CD4-positive, alpha-beta T cell treated with Interleukin-17A for 1 hour (primary cell): ENCODE results near the gene CYGB.
A peak's percentile ranks its signal among the peaks of the same experiment; 100 is the strongest.

Experiments used
- DNase-seq: peaks from one replicate; pipeline ENCODE4 v3.0.0-alpha.2; 2020

The CYGB gene

DNA sequence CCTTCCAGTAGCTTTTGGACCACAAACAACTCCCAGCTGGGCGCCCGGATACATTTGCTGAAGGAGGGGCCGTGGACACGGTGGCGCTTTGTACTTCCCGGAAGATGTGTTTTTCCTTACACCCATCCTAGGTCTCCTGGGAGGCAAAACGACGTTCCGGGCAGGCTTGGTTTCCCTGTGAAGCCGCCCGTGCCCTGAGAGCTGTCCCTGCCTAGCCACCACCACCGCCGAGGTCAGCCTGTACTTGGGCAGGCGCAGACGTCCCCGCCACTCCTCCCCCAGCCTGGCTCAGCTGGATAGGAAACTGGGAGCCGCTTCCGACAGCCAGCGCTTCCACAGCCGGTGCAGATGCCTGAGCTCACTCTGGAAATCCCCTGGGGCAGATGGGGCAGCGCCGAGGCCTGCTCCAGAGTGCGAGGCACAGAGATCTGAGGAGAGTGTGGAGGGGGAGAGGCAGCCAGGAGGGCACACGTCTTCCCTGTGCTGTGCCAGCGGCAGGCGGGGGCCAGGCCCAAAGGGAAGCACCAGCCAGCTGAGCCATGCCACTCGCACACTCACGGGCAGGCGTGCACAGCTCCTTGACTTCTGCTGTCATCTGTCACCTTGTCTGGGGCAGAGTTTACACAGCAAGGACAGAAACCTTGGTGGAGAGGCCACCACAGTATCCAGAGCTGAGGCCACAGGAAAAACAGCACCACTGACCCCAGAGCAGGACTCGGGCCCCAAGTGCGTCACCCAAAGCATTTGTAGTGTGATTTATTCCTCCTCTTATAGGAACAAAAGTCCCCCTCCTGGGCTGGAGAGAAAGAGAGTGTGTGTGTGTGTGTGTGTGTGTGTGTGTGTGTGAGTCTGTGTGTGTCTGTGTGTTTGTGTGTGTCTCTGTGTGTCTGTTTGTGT lies 39.3 kb downstream of the CYGB start:
- no peak for DNase-seq

DNA sequence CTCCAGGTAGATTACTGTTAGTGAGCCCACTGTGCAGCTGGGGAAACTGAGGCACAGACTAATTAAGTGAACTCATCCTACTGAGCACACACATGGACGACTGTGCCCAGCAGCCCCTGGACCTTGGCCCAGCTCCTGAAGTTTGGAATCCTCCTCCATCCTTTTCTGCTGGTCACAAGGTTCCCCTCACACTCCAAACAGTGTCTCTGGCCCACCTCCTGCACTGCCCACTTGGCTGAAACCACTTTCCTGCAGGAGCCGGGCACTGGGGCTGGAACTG lies 39.9 kb downstream of the CYGB start:
- no peak for DNase-seq

DNA sequence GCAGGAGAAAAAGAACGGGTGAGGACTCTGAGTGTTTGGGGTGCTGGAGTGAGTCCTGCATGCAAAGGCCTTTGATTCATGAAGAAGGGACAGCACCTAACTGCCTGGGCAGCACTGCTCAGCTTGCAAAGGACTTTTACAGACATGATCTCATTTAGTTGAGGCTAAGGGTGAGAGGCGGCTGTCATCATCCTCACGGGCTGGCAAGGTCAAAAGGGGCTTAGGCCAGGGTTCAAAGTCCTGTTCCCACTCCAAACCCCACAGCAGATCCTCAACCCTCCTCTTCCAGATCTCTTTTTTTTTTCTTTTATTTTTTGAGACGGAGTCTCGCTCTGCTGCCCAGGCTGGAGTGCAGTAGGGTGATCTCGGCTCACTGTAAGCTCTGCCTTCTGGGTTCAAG lies 41.0 kb downstream of the CYGB start:
- DNase-seq: no peak

DNA sequence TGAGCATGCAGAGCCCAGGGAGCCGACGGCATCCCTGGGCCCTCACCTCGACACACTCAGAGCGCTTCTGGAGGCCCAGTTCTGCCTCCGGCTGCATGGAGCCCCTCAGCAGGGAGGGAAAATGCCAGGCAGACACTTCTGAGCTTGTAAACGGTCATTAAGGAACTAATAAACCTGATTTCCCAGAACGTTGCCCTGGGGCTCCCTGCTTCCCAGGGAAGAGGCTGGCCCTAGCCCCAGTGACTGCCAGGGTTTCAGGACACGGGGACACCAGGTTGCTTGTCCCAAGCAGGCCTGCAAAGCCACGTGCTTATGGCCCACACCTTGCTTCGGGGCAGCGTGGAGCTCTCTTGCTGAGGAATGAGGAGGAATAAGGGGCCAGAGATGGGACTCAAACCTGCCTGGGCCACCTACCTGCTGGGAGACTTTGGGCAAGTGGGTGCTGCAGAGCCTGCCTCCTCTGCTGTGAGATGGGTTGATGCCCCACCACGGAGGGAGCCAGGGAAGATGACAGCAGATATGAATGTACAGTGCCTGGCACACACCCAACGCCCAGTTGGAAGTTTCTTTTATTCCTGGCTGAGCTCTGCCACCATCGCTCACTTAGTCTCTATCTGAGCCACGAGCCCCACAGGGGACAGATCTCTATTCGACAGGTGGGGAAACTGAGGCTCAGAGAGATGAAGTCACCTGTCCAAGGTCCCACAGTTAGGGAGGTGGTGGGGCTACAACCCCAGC lies 41.7 kb downstream of the CYGB start:
- DNase-seq: no peak

DNA sequence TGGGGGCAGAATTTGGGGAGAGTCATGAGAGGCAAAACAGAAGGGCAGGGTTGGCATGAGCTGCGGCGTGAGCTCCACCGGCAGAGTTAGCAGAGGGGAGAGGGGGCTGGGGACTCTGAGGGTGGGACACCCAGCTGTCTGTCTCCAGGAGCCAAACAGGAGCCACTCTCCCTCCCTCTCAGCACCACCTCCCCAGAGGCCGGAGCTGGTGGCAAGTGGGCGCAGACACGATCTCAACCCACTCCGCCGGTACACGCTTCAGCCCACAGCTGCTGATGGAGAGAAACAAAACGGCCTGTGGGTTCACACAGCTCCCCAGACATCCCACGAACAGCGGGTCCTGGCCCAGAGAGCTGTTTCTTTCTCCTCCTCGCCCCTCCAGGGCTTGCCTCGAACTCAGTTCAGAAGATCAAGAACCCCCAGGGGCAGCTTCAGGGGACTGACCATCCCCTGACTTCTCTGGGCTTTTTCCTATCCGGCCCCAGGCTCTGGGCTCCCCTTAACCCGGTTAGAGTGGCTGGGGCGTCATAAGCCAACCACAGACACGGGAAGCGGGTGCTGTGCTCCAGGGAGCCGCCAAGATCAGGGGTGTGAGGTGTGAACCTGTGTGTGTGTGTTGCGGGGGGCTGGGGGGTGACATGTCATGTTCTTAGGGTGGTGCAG lies 43.9 kb downstream of the CYGB start:
- peak; percentile 57 for DNase-seq

DNA sequence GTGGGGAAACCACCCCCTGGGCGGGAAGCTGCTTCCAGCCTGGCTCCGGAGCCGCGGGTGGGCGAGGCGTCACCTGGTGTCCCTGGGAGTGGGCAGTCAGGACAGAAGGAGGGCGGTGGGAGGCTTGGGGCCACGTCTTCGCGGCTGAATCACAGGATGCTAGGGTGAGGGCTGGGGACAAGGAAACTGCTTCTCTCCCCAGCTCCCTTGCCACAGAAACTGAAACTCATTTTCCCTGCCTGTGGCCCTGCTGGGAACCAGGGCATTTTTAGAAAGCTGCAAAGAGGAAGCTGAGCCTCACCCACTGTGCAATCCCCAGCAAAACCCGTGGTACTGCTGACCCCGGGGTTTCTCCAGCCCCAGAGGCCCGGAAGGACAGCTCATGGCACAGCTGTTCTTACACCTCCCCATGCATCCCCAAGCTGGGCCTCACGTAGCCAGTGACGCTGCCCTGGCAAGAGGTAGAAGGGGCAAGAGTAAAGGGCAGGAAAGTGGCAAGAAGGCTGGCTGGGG lies 44.5 kb downstream of the CYGB start:
- DNase-seq: peak; percentile 59

DNA sequence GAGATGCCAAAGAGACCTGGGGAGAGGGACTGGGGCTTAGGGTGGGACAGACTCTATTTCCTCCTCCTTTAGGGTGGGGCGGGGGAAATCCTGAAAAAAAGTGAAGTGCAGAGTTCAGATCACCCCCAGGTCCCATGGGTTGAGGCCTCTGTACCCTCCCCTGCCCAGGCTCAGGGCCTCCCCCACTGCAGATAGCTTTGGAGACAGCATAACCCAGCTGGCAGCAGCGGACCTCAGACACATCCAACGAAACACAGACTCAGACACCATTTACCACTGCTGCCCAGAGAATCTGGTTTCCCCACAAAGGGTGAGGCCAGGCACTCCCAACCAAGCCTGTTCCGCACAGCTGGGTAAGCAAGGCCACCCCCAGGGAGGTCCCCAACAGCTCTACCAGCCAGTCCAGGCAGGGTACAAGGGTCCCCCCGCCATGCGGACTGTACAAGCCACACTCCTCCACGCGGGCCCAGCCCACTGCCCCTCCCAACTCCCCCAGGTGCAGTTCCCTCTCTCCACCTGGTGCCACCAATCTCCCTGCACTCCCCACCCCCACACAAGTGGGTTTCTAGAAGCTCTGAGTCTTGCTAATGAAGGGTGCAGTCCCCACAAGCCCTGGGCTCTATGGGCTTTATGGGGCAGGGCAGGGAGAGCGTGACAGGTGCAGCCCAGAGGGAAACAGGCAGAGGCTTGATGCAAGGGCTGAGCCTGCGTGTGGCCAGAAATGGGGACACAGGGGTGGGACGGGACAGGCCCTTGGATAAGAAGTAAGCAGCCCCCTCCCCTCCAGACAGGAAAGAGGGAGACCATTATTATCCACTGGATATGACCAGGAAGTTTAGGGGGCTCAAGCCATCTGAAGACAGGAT lies 45.2 kb downstream of the CYGB start:
- peak; percentile 25 for DNase-seq

DNA sequence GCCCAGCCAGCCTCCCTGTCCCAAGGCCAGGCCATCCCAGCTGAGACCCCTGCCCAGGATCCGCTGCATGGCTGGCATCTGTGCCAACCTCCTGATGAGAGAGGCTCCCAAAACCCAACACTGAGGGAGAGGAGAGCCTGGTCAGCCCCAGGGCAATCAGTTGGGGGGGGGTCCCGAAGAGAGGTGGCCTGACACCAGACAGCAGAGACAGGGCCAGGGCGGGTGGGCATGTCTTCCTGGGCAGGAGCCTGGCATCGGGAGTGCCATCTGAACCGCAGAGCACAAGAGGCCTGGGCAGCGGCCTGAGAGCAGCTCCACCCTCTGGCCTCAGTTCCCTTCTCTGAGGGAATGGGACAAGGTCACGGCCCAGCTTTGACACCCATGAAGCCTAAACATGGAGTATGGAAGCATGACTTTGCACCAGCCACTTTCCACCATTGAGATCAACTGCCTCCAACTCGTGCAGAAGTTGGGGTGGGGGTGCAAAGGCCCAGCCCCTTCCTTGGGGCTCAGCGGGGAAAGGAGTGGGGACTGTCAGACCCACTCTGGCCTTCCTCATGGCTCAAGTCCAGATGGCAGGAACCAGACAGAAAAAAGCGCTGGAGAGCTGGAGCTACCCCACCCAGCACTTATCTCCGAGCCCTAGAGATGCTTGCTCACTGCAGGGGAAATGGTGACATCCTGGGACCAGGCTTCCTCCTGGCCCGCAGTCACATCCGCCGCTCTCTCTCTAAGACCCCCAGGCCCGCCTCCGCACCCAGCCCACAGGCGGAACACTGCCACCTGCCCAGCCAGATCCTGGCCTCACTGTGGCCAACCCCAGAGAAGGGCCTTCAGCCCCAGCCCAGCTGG lies 46.0 kb downstream of the CYGB start:
- DNase-seq: no peak

DNA sequence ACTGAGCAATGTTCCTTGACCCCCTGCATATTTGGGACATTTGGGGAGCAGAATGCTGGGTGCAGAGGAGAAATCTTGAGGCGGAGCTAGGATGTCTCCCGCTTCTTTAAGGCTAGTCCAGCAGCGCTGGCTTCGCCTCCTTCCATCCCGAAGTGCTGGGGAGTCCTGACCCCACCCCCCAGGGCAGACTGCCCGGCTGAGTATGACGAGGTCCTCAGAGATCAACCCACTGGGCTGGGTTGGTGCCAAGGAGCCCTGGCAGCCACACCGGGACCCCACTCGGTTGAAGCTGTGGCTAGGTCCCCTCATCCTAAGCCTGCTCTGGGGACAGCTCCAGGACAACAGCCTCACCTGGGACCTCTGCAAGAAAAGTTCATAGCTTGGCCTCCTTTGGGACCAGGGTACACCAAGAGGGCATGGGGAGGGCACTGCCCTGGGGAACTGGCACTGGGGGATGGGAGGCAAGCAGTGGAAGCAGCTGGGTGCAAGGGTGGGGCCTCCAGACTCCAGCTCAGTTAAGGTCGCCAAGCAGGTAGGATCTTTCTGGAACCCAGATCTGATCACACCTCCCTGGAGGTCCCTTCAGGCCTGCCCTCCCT lies 47.3 kb downstream of the CYGB start:
- no peak for DNase-seq

DNA sequence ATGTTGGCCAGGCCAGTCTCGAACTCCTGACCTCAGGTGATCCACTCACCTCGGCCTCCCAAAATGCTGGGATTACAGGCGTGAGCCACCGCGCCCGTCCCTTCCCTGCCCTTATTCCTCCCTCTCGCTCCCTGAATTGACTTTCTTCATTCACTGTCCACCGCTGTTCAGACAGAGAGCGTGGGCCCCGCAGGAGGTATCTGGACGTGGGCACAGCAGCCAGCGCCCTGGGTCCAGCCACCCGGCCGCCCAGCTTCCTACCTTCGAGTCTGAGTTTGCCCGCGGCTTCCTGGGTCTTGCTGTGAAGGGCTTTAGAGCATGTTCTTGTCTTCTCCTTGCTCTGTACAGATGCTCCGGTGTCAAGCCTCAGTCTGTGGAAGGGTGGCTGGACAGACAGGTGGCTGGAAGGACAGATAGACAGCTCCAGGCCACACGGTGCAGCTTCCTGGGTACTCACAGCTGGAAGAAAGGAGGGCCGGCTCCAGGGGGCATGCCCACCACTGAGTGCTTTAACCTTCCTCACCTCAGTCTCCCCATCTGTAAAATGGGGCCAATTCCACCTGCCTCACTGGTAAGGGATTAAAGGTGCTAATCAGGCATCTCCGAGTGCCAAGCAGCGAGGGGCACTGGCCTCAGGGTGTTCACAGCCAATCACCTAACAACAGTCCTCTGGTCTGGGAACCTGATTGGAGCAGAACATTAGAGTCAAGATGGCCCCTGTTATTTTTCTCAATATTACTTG lies 49.9 kb downstream of the CYGB start:
- DNase-seq: no peak

DNA sequence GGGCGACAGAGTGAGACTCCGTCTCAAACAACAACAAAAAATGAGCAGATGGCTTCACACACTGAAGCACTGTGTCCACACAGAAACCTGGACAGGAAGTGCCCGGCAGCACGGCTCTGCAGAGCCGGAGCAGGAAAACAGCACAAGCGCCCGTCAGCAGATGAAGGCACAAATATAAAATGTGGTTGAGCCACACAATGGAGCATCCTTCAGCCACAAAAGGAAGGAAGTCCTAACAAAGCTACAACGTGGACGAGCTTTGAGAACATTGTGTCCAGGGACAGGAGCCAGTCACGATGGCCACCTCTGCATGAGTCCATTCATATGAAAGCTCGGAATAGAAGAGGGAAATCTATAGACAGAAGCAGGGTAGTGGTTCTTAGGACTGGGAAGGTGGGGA lies 51.9 kb downstream of the CYGB start:
- no peak for DNase-seq

DNA sequence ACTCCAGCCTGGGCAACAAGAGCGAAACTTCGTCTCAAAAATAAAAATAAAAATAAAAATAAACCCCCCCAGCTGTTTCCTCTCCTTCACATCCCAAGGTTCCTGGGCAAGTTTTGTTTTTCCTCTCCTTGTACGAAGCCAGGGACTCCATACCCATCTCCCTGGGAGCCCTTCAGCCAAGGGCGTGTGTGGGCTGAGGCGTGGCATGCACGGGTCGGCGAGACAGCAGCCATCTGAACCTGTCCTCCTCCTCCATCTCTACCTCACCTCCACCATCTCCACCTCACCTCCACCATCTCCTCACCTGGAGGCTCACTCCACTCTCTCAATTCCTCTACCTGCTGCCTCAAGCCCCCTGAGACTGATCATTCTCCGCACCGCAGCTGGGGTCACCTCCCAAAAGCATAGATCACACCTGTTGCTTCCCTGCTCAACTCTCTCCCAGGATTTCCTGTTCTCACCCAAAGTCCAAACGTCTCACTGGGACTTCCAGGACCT lies 53.2 kb downstream of the CYGB start:
- DNase-seq: no peak

DNA sequence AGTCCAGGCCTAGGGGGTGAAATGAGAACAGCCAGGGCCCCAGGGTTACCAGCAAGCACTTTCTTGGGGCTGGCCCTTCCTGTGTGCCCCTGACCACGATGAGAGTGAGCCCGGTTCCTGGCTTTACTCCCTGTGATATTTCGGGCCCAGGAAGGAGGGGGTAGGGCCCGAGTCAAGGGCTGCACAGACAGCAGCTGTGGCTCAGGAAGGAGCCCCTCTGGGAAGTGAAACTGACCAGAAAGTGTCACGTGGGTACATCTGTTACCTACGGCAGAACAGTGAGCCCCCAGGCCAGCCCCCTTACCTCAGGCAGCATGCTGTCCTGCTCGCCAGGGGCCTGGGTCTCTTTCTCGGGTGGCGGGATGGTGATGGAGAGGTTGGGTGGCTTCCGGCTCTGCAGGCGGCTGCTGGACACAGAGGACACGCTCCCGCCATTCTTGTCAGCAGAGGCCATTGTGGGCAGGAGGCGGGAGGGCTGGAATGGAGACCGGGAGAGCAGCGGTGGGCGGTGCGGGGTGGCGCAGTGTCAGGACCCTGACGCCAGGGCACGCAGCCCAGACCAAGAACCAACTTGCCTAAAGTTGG lies 56.3 kb downstream of the CYGB start:
- no peak for DNase-seq

DNA sequence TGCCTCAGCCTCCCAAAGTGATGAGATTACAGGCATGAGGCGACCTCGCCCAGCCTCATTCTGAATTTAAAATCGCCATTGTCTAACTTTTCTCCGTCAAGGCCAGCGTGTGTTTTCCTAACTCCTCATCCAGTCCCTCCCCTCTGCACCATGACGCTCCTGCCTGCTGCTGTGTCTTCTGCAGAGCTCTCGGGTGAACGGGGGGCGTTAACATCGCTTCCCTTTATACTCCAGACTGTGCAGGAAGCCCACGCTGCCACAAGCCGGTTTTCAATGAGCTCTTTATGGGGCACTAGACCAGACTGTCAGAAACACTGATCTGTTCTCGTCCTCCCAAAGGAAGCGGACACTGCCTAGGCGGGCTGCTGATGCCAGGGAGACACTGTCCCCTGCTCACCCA lies 56.9 kb downstream of the CYGB start:
- DNase-seq: no peak

DNA sequence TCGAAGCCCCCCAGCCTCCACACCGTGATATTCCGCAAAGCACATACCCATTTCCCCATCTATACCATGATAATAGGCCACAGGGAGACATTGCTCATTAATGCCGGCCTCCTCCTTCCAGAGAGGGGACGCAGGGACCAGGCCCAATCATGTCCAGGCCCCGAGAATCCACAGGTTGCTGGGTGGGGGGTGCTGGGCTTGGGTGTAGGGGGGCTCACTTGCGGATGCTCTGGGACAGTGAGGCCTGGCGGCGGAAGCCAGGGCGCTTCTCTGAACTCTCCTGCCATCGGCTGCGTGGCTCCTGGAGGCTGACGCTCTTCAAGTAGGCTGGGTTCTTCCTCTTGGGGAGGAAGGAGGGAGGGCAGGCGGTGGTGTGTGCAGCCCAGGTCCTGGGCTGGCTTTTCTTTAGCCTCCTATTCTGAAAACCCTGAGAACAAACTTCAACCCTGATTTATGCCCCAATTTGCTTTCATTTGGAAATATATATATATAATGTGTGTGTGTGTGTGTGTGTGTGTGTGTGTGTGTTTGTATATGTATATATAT lies 57.9 kb downstream of the CYGB start:
- DNase-seq: no peak

DNA sequence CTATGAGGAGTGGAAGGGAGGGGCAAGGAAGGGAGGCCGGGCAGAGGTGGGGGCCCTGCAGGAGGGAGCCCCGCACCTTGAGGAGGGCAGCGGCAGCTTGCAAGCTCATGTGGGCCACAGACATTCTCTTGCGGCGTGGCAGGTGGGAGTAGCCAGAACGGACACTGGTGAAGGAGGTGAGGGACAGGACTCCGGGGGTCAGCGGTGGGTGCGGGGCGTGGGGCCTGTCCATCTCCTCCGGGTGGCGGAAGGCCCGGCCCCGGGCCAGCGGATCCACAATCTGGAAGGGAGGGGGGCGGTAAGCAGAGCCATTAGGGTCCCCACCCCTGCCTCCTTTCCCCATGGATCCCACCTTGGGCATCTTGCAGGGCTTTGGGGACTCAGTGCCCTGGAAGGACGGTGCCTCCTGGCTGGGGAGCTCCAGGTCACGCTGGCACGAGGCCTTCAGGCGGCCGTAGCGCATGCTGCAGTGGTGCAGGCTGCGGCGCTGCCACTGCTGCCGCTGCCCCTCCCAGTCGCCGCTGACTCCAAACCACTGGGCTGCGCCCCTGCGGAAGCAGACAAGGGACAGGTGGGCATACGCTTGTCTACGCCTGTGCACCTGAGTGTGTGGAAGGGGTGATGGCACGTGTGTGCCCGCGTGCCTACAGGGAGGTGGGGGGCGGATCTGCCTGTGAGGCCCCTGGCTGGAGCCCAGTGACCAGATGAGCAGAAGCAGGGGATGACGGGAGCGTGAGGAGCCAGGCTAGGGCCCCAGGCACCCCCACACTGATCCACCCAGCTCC lies 58.6 kb downstream of the CYGB start:
- DNase-seq: no peak

DNA sequence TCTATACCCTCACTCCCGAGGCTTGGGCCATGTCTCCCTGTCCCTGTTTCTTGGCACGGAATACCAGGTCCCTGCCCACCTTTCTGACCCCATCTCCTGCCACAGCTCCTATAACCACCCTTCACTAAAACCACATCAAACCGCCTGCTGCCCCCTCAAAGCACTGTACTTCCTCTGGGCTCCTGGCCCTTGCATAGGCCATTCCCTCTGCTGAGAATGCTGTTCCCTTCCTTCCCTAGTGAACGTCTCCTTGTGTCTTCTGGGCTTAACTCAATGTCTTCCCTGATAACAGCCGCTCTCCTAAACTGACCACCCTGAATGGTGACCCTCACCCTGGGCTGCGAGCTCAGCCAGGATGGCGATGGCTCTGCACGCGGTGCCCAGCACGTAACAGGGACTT lies 59.4 kb downstream of the CYGB start:
- no peak for DNase-seq

DNA sequence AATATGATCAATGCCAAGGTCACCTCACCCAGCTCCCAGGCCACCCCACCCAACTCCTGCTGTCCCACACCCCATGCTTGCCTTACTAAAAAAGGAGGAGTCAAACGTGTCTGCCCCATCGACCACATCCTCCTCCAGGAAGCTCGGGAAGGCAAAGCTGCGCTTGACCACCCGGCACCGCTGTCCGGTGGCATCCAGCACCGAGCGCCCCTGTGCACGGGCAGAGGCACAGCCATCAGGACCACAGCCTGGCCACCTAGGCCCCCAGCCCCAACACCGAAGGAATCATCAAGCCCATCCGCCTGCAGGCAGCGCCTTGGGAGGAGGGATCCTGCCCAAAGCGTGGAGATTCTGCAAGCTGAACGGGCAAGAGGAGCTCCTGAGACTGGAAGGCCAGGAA lies 59.9 kb downstream of the CYGB start:
- DNase-seq: no peak
